ENCODE results near the gene LRRC57. TPM values are rescaled to one million over a fixed set of nuclear protein-coding genes. Genes with fewer than 3 reads are reported as not detected.

The LRRC57 gene
- total and polyA plus RNA-seq, 2 of the 13 experiments (the other 11 are each of a cell fraction or from before 2014, with no cell fraction given) = 5.8 to 14.8 TPM

- TF ChIP-seq CHD2 (IDR thresholded peaks at IDR 0.05; ENCODE audit: low read depth, low read length) (no peak), NCOA1 (CRISPR knock-in tag; IDR thresholded peaks at IDR 0.05) (no peak), ZNF546 (CRISPR knock-in tag; conservative IDR thresholded peaks at IDR 0.05) (no peak)
Observed at GRCh38 chr15:42544853-42545629, 3.6 kb downstream of the LRRC57 start (continued).

- in situ Hi-C loops (cut with HindIII; ENCODE audit: extremely low pct_ligation_motif_present, low pct_unique_long_range_greater_than_20kb) = no loop called here
- POLR2A ChIA-PET = no interaction called here
Observed at GRCh38 chr15:42533246-42533645, 15.3 kb downstream of the LRRC57 start.

DNA sequence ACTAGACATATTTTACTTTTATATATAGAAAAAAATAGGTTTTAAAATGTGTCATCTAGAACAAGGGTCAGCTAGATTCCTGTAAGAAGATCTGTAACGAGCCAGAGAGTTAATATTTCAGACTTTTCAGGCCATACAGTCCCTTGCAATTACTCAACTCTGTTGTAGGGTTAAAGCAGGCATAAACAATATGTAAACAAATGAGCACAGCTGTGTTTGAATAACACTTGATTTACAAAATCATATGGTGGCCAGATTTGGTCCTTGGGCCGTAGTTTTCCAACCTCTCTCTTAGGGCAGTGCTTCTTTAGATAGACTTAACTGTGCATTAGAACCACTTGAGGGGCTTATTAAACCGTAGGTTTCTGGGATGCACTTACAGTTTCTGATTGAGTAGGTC is 19.6 kb downstream of the LRRC57 start:
- Histone ChIP-seq H3K4me2 (ENCODE audit: low read depth, low read length) (no peak overlapping the region), H4K20me1 (ENCODE audit: insufficient read depth, low read length) (no peaks in the 10 kb centered on the region), H3K4me1 (ENCODE audit: insufficient read depth, low read length) (no peaks in the 10 kb centered on the region), H3K9ac (ENCODE audit: insufficient read depth, low read depth, low read length) (no peak overlapping the region), H3K36me3 (replicated peaks in 1 of 2; ENCODE audit: control insufficient read depth in 1 of 2, insufficient read depth in 2 of 2, low read length in 2 of 2) (peaks cover 7 to 49% of the 10 kb centered on the region in 2 experiments), H3K27me3 (ENCODE audit: control insufficient read depth in 1 of 2, insufficient read depth in 2 of 2, low read length in 2 of 2) (no peaks in the 10 kb centered on the region), H3K9me3 (ENCODE audit: low read length) (no peaks in the 10 kb centered on the region), H3K27ac (ENCODE audit: extremely low read length, insufficient read depth, low read length) (no peak overlapping the region), H3K79me2 (ENCODE audit: insufficient read depth, low read length) (no peaks in the 10 kb centered on the region), H2AFZ (ENCODE audit: low read length) (no peak overlapping the region), H3K4me3 (replicated peaks in 1 of 3; ENCODE audit: insufficient read depth in 1 of 3, low read depth in 2 of 3, low read length in 3 of 3) (no peak overlapping the region)
- intact Hi-C loops (cut with micrococcal nuclease; ENCODE audit: unreplicated experiment) = no loop called here
- ChIA-PET POLR2A (no interaction called here), CTCF (ENCODE audit: low intra/inter-chr PET ratio, low total read pairs) (no interaction called here)
- no peak for ATAC-seq
- 93% methylated on average over 3 of the region's 3 CpGs for WGBS (ENCODE audit: low lambda C conversion rate)
- BruUV-seq (replicated peaks) = no TSS peak
- DNase-seq (ENCODE audit: low spot score) = no peak
- in situ Hi-C loops (cut with HindIII; ENCODE audit: extremely low pct_ligation_motif_present, low pct_unique_long_range_greater_than_20kb) = no loop called here
- no peak for FAIRE-seq
- TF ChIP-seq ZKSCAN8 (CRISPR knock-in tag; IDR thresholded peaks at IDR 0.05; ENCODE audit: borderline replicate concordance) (no peak), ZNF589 (CRISPR knock-in tag; conservative IDR thresholded peaks at IDR 0.05) (no peak), SMARCC2 (IDR thresholded peaks at IDR 0.05) (no peak), CCAR2 (optimal IDR thresholded peaks at IDR 0.05; ENCODE audit: low read depth, low read length) (no peak), ZNF569 (CRISPR knock-in tag; IDR thresholded peaks at IDR 0.05; ENCODE audit: borderline replicate concordance) (no peak), ZGPAT (CRISPR knock-in tag; IDR thresholded peaks at IDR 0.05) (no peak), ZNF629 (CRISPR knock-in tag; conservative IDR thresholded peaks at IDR 0.05) (no peak), POLR2A (IDR thresholded peaks at IDR 0.05; ENCODE audit: insufficient read depth in 1 of 2, low read depth in 2 of 2, low read length in 2 of 2) (no peak), CHCHD3 (CRISPR knock-in tag; IDR thresholded peaks at IDR 0.05) (no peak), FOSL2 (CRISPR knock-in tag; IDR thresholded peaks at IDR 0.05) (no peak)
- TF ChIP-seq, protein P1, sequence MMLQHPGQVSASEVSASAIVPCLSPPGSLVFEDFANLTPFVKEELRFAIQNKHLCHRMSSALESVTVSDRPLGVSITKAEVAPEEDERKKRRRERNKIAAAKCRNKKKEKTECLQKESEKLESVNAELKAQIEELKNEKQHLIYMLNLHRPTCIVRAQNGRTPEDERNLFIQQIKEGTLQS (CRISPR knock-in tag; IDR thresholded peaks at IDR 0.05) = no peak

More at GRCh38 chr15:42533246-42533645, 15.3 kb downstream of the LRRC57 start:
- BruUV-seq (replicated peaks) = no TSS peak
- CTCF ChIA-PET (ENCODE audit: low intra/inter-chr PET ratio, low total read pairs) = no interaction called here
- intact Hi-C loops (cut with micrococcal nuclease; ENCODE audit: unreplicated experiment) = no loop called here
- no peak overlapping the region for H3K4me2 ChIP-seq (ENCODE audit: low read depth, low read length)
- H3K4me1 ChIP-seq (ENCODE audit: insufficient read depth, low read length) = no peaks in the 10 kb centered on the region
- 94% methylated on average over 1 of the region's 1 CpG for WGBS (ENCODE audit: low lambda C conversion rate)
- ATAC-seq (no peak), DNase-seq (ENCODE audit: low spot score) (no peak), FAIRE-seq (no peak)
- no peaks in the 10 kb centered on the region for H4K20me1 ChIP-seq (ENCODE audit: insufficient read depth, low read length)
- H3K27ac ChIP-seq (ENCODE audit: extremely low read length, insufficient read depth, low read length) = no peak overlapping the region
- peaks cover 5 to 33% of the 10 kb centered on the region in 2 experiments for H3K36me3 ChIP-seq (replicated peaks in 1 of 2; ENCODE audit: control insufficient read depth in 1 of 2, insufficient read depth in 2 of 2, low read length in 2 of 2)
- H3K9me3 ChIP-seq (ENCODE audit: low read length) = no peaks in the 10 kb centered on the region
- H3K4me3 ChIP-seq (replicated peaks in 1 of 3; ENCODE audit: insufficient read depth in 1 of 3, low read depth in 2 of 3, low read length in 3 of 3) = no peak overlapping the region
- H3K27me3 ChIP-seq (ENCODE audit: control insufficient read depth in 1 of 2, insufficient read depth in 2 of 2, low read length in 2 of 2) = no peaks in the 10 kb centered on the region
- no peak overlapping the region for H2AFZ ChIP-seq (ENCODE audit: low read length)
- no peak overlapping the region for H3K9ac ChIP-seq (ENCODE audit: insufficient read depth, low read depth, low read length)
- no peaks in the 10 kb centered on the region for H3K79me2 ChIP-seq (ENCODE audit: insufficient read depth, low read length)
- TF ChIP-seq ZSCAN29 (CRISPR knock-in tag; conservative IDR thresholded peaks at IDR 0.05) = no peak
- TF ChIP-seq, protein P2, sequence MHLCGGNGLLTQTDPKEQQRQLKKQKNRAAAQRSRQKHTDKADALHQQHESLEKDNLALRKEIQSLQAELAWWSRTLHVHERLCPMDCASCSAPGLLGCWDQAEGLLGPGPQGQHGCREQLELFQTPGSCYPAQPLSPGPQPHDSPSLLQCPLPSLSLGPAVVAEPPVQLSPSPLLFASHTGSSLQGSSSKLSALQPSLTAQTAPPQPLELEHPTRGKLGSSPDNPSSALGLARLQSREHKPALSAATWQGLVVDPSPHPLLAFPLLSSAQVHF (CRISPR knock-in tag; IDR thresholded peaks at IDR 0.05) = no peak

All from HepG2 (cell line).